CD4-positive, CD25-positive, alpha-beta regulatory T cell (primary cell): ENCODE results near the gene MEG3. TPM values are rescaled to one million over a fixed set of nuclear protein-coding genes. Genes with fewer than 3 reads are reported as not detected.

Experiments used
- ATAC-seq, 2 donors: fragments of 150-1000 bp; cut with Tn5 transposase; one replicate each; pipeline ENCODE4 v1.10.0; 2021; ENCODE audit warnings: low read depth in 2 of 2, moderate number of reproducible peaks in 2 of 2, moderate library complexity in 1 of 2
- DNase-seq, 3 donors: peaks; one replicate each; pipeline versions ENCODE4 v3.0.0 to v3.0.0-alpha.2; 2012 to 2022; ENCODE audit warnings: mixed read lengths in 1 of 3
- H3K27ac ChIP-seq: one replicate; pipeline ENCODE4 v1.7.0; 2013; ENCODE audit warnings: mild to moderate bottlenecking, low read length; ENCODE audit not compliant: insufficient read depth, poor library complexity, severe bottlenecking
- H3K27me3 ChIP-seq: one replicate; pipeline ENCODE4 v1.7.0; 2013; ENCODE audit warnings: low read length; ENCODE audit not compliant: control insufficient read depth, insufficient read depth
- H3K36me3 ChIP-seq: one replicate; pipeline ENCODE4 v1.7.0; 2013; ENCODE audit warnings: mild to moderate bottlenecking, low read length, moderate library complexity; ENCODE audit not compliant: control insufficient read depth, insufficient read depth
- H3K4me1 ChIP-seq: 2 replicates; pipeline ENCODE4 v1.7.0; 2013; ENCODE audit warnings: mild to moderate bottlenecking, low read length; ENCODE audit not compliant: insufficient read depth, control insufficient read depth, poor library complexity, severe bottlenecking
- H3K4me3 ChIP-seq: one replicate; pipeline ENCODE4 v1.7.0; 2013; ENCODE audit warnings: low read depth, mild to moderate bottlenecking, low read length, moderate library complexity
- H3K9me3 ChIP-seq, 2 experiments: 1 replicate in 1 of 2; 2 replicates in 1 of 2; pipeline ENCODE4 v1.7.0; 2013; ENCODE audit warnings: low read length in 2 of 2, mild to moderate bottlenecking in 1 of 2, moderate library complexity in 1 of 2; ENCODE audit not compliant: control insufficient read depth in 2 of 2
- H3K27ac Mint-ChIP-seq, 3 donors: one replicate each; pipeline ENCODE4 v1.8.0; 2020 to 2022; ENCODE audit warnings: mild to moderate bottlenecking in 3 of 3, mixed read lengths in 3 of 3, moderate library complexity in 2 of 3
- H3K27me3 Mint-ChIP-seq: one replicate; pipeline ENCODE4 v1.8.0; 2022; ENCODE audit warnings: mild to moderate bottlenecking, mixed read lengths
- H3K36me3 Mint-ChIP-seq: one replicate; pipeline ENCODE4 v1.8.0; 2020; ENCODE audit warnings: mixed read lengths
- H3K4me1 Mint-ChIP-seq, 4 donors: one replicate each; pipeline ENCODE4 v1.8.0; 2020 to 2022; ENCODE audit warnings: mixed read lengths in 4 of 4, mild to moderate bottlenecking in 1 of 4
- H3K4me3 Mint-ChIP-seq, 4 donors: one replicate each; pipeline ENCODE4 v1.8.0; 2020 to 2022; ENCODE audit warnings: mild to moderate bottlenecking in 4 of 4, mixed read lengths in 4 of 4, moderate library complexity in 3 of 4
- H3K9me3 Mint-ChIP-seq, 7 donors: one replicate each; pipeline ENCODE4 v1.8.0; 2020 to 2022; ENCODE audit warnings: mixed read lengths in 7 of 7, mild to moderate bottlenecking in 3 of 7, moderate library complexity in 2 of 7
- polyA plus RNA-seq, 4 donors: library from polyadenylated mRNA; unstranded; fragments of 300-500 nt; fragmentation: Illumina TruSeq; gene quantifications; one replicate each; pipeline ENCODE4 v1.2.3, GENCODE V29; 2021
- total RNA-seq: library from RNA; stranded (reverse); gene quantifications from one replicate; pipeline ENCODE4 v1.2.3, GENCODE V29; 2022

MEG3 gene
- total and polyA plus RNA-seq, 5 donors from 2014 or later, result 0.10 TPM; not detected in 4

DNA sequence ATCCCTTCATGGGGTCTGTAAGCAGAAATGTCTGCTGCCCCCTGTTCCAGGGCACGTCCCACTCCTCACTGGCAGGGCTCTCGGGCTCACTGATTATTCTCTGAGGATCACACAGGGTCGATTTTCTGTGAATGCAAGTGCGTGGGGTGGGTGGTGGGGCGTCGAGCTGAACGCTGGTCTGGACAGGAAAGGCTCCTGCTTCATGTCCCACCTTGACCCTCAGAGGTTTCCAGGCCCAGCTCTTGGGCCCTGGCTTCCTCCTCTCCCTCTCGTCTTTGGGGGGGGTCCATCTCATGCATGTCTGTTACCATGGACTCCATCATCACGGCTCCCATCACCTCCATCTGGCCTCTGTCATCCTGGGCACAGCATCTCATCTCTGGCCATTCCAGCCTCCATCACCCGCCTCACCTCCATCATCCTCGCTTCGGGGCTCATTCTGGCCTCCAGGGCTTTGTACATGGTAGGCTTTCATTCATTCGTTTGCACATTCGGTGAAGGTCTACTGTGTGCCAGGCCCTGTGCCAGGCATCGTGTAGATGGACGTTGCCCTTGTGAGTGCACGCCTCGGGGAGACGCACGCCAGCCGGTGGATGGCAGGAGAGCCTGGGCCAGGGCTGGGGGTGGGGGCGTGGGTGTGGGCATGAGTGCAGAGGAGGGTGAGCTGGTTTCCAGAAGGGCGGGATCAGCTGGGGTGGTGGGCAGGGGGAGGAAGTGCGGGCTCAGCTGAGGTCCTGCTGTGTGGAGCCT, 42.9 kb downstream of the MEG3 start:
- Histone ChIP-seq H3K9me3 (no peaks in the 10 kb centered on the region), H3K27me3 (no peaks in the 10 kb centered on the region), H3K36me3 (no peaks in the 10 kb centered on the region), H3K27ac (no peak overlapping the region), H3K4me1 (no peaks in the 10 kb centered on the region), H3K4me3 (no peak overlapping the region)
- no peak for DNase-seq
- Mint-ChIP-seq H3K4me1 (no peaks in the 10 kb centered on the region), H3K9me3 (peaks cover 0 to 3% (median 0%) of the 10 kb centered on the region in 7 donors), H3K27me3 (no peaks in the 10 kb centered on the region), H3K27ac (no peak overlapping the region), H3K4me3 (no peak overlapping the region), H3K36me3 (no peaks in the 10 kb centered on the region)
- no peak for ATAC-seq

- no peaks in the 10 kb centered on the region for H3K27me3 ChIP-seq
- H3K27ac ChIP-seq, result no peak overlapping the region
- H3K9me3 Mint-ChIP-seq, result peaks cover 0 to 3% (median 0%) of the 10 kb centered on the region in 7 donors
- H3K9me3 ChIP-seq, result no peaks in the 10 kb centered on the region
- no peaks in the 10 kb centered on the region for H3K36me3 Mint-ChIP-seq
- H3K4me1 ChIP-seq, result no peaks in the 10 kb centered on the region
- ATAC-seq (no peak), DNase-seq (no peak)
- no peaks in the 10 kb centered on the region for H3K27me3 Mint-ChIP-seq
- no peak overlapping the region for H3K27ac Mint-ChIP-seq
- no peaks in the 10 kb centered on the region for H3K36me3 ChIP-seq
- no peaks in the 10 kb centered on the region for H3K4me1 Mint-ChIP-seq
- no peak overlapping the region for H3K4me3 Mint-ChIP-seq
- H3K4me3 ChIP-seq, result no peak overlapping the region
Measured at GRCh38 chr14:100871234-100872186, 45.6 kb downstream of the MEG3 start.

DNA sequence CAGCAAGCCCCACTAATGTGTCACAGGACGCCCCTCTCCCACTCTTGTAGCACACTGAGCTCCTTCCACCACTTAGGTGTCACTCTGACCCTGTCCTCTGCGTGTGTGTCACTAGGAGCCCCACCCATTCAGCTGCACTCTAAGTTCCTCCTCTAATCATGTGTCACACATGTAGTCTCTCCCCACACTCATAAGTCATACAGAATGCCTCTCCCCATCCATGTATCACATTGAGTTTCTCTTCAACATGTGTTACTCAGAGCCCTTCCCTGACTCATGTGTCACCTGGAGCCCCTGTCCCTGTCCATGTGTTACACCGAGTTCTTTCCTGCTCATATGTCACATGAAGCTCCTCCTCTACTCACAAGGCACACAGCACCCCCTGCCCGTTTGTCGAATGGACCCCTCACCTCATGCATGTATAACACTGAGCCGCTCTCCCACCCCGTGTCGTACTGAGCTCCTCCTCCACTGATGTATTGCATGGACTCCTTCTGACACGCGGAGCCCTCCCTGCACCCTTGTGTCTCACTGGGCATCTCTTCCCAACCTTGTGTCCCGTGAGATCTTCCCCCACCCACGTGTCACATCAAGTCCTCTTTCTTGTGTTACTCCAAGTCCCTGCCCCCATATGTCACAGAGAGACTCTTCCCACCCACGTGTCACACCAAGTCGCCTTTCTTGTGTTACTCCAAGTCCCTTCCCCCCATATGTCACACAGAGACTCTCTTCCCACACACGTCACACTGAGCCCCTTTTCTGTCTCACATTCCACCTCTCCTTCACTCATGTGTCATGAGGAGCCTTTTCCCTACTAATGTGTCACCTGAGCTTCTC, 46.6 kb downstream of the MEG3 start:
- no peak overlapping the region for H3K27ac ChIP-seq
- Mint-ChIP-seq H3K36me3 (no peaks in the 10 kb centered on the region), H3K4me1 (no peaks in the 10 kb centered on the region), H3K4me3 (no peak overlapping the region), H3K27ac (no peak overlapping the region), H3K9me3 (peaks cover 0 to 3% (median 0%) of the 10 kb centered on the region in 7 donors), H3K27me3 (no peaks in the 10 kb centered on the region)
- no peaks in the 10 kb centered on the region for H3K9me3 ChIP-seq
- H3K4me3 ChIP-seq, result no peak overlapping the region
- H3K36me3 ChIP-seq, result no peaks in the 10 kb centered on the region
- DNase-seq (no peak), ATAC-seq (no peak)
- no peaks in the 10 kb centered on the region for H3K27me3 ChIP-seq
- H3K4me1 ChIP-seq, result no peaks in the 10 kb centered on the region

- H3K27me3 ChIP-seq, result no peaks in the 10 kb centered on the region
- ATAC-seq, result no peak
- no peaks in the 10 kb centered on the region for H3K4me1 Mint-ChIP-seq
- H3K27ac ChIP-seq, result no peak overlapping the region
- no peaks in the 10 kb centered on the region for H3K9me3 ChIP-seq
- H3K4me3 ChIP-seq, result no peak overlapping the region
- no peak for DNase-seq
- H3K9me3 Mint-ChIP-seq, result peaks cover 0 to 3% (median 0%) of the 10 kb centered on the region in 7 donors
- no peaks in the 10 kb centered on the region for H3K27me3 Mint-ChIP-seq
- no peaks in the 10 kb centered on the region for H3K4me1 ChIP-seq
- no peaks in the 10 kb centered on the region for H3K36me3 Mint-ChIP-seq
- H3K4me3 Mint-ChIP-seq, result no peak overlapping the region
- H3K36me3 ChIP-seq, result no peaks in the 10 kb centered on the region
- H3K27ac Mint-ChIP-seq, result peak overlapping the region in 1 of 3 donors; percentile 69
Measured at GRCh38 chr14:100873096-100873482, 47.2 kb downstream of the MEG3 start.

GRCh38 chr14:100874051-100874410, 48.1 kb downstream of the MEG3 start:
- Mint-ChIP-seq H3K4me1 (no peaks in the 10 kb centered on the region), H3K27me3 (no peaks in the 10 kb centered on the region), H3K4me3 (no peak overlapping the region), H3K27ac (no peak overlapping the region), H3K9me3 (peaks cover 0 to 3% (median 0%) of the 10 kb centered on the region in 7 donors), H3K36me3 (no peaks in the 10 kb centered on the region)
- DNase-seq (no peak), ATAC-seq (no peak)
- H3K27me3 ChIP-seq, result no peaks in the 10 kb centered on the region
- no peaks in the 10 kb centered on the region for H3K4me1 ChIP-seq
- H3K27ac ChIP-seq, result no peak overlapping the region
- H3K36me3 ChIP-seq, result no peaks in the 10 kb centered on the region
- no peaks in the 10 kb centered on the region for H3K9me3 ChIP-seq
- H3K4me3 ChIP-seq, result no peak overlapping the region

DNA sequence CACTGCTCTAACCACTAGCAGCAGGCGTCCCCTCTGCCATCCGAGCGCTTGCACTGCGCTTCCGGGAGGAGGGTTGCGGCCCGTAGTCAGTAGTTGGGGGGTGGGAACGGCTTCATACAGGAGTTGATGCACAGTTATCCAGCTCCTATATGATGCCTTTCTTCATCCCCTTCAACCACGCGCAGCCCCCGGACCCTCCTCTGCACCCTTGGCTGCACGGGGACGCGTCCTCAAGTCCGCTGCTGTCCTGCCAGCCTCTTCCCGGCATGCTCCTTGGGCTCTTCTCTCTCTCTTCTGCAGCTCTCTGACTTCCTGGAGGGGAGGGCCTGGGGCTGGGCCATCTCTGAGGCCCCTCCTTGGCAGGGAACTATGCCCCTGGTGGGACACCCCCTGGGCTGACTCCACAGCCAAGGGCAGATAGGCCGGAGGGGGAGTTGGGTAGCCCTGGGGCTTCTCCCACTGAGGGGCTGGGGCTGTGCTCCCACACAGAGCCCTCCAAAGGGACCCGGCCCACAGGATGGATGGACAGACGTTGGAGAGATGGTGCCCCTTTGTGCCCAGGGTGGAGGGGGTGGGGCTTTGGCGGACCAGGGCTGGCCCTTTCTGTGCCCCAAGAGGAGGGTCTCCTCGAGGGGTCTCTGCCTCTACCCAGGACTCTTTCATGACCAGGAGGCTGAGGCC, 48.6 kb downstream of the MEG3 start:
- Histone ChIP-seq H3K27me3 (no peaks in the 10 kb centered on the region), H3K9me3 (no peaks in the 10 kb centered on the region), H3K4me1 (no peaks in the 10 kb centered on the region), H3K4me3 (no peak overlapping the region), H3K27ac (no peak overlapping the region), H3K36me3 (no peaks in the 10 kb centered on the region)
- Mint-ChIP-seq H3K27ac (peak overlapping the region in 1 of 3 donors; percentile 9), H3K9me3 (peaks cover 0 to 3% (median 0%) of the 10 kb centered on the region in 7 donors), H3K4me3 (no peak overlapping the region), H3K36me3 (no peaks in the 10 kb centered on the region), H3K27me3 (no peaks in the 10 kb centered on the region), H3K4me1 (no peaks in the 10 kb centered on the region)
- ATAC-seq, result no peak
- DNase-seq, result no peak

- DNase-seq (no peak), ATAC-seq (no peak)
- no peaks in the 10 kb centered on the region for H3K27me3 ChIP-seq
- no peak overlapping the region for H3K4me3 ChIP-seq
- Mint-ChIP-seq H3K4me1 (no peaks in the 10 kb centered on the region), H3K27me3 (no peaks in the 10 kb centered on the region), H3K9me3 (peaks cover 0 to 3% (median 0%) of the 10 kb centered on the region in 7 donors), H3K27ac (no peak overlapping the region), H3K36me3 (no peaks in the 10 kb centered on the region), H3K4me3 (no peak overlapping the region)
- H3K36me3 ChIP-seq, result no peaks in the 10 kb centered on the region
- no peak overlapping the region for H3K27ac ChIP-seq
- H3K9me3 ChIP-seq, result no peaks in the 10 kb centered on the region
- no peaks in the 10 kb centered on the region for H3K4me1 ChIP-seq
Measured at GRCh38 chr14:100875126-100875525, 49.2 kb downstream of the MEG3 start.
